PFSK-1 (cell line): Measurements from ENCODE around the gene RDH5.

Experiments
- FOXP2 ChIP-seq: optimal IDR thresholded peaks from 2 replicates; pipeline ENCODE3; 2011; ENCODE audit warnings: borderline replicate concordance, control low read depth, inconsistent platforms; ENCODE audit not compliant: insufficient read depth; ENCODE audit errors: extremely low read length, extremely low read depth
- POLR2AphosphoS5 ChIP-seq: IDR thresholded peaks from 2 replicates; pipeline ENCODE4 v1.6.1; 2012; ENCODE audit warnings: low read depth, mild to moderate bottlenecking, control low read depth, low read length, moderate library complexity
- REST ChIP-seq, 2 experiments: IDR thresholded peaks; 2 replicates each; pipeline versions ENCODE4 v1.6.1 to v1.8.0; 2011 to 2012; ENCODE audit warnings: low read depth in 2 of 2, low read length in 2 of 2, control low read depth in 1 of 2, inconsistent platforms in 1 of 2, mild to moderate bottlenecking in 1 of 2, moderate library complexity in 1 of 2; ENCODE audit not compliant: insufficient read depth in 1 of 2
- SIN3A ChIP-seq: IDR thresholded peaks from 2 replicates; pipeline ENCODE4 v1.6.1; 2012; ENCODE audit warnings: mild to moderate bottlenecking, low read length, moderate library complexity, borderline replicate concordance; ENCODE audit not compliant: insufficient read depth
- TAF1 ChIP-seq: IDR thresholded peaks from 2 replicates; pipeline ENCODE4 v1.6.1; 2012; ENCODE audit warnings: low read length, control low read depth, borderline replicate concordance; ENCODE audit not compliant: insufficient read depth

The RDH5 gene

GRCh38 chr12:55733858-55734257, 13.7 kb downstream of the RDH5 start:
- TF ChIP-seq SIN3A (no peak), REST (IDR thresholded peaks at IDR 0.05; ENCODE audit: insufficient read depth in 1 of 2, low read depth in 2 of 2, low read length in 2 of 2) (no peak), TAF1 (no peak), POLR2AphosphoS5 (no peak), FOXP2 (no peak)

DNA sequence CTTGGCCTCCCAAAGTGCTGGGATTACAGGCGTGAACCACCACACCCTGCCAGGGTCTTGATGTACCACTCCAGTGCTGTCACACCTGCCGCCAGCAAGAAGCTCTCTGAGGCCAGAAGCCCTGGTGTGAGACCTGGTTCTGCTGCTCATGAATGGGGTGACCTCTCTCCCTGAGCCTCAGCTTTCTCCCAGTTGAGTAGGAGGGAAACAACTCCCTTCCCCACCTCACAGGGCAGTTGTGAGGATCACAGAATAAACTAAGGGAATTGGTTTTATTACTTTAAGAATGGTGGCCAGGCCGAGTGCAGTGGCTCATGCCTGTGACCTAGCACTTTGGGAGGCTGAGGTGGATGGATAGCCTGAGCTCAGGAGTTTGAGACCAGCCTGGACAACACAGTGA, 14.4 kb downstream of the RDH5 start:
- TF ChIP-seq TAF1: no peak
- TF ChIP-seq FOXP2: no peak
- TF ChIP-seq POLR2AphosphoS5: no peak
- no peak for TF ChIP-seq REST (IDR thresholded peaks at IDR 0.05; ENCODE audit: insufficient read depth in 1 of 2, low read depth in 2 of 2, low read length in 2 of 2)
- TF ChIP-seq SIN3A: no peak

DNA sequence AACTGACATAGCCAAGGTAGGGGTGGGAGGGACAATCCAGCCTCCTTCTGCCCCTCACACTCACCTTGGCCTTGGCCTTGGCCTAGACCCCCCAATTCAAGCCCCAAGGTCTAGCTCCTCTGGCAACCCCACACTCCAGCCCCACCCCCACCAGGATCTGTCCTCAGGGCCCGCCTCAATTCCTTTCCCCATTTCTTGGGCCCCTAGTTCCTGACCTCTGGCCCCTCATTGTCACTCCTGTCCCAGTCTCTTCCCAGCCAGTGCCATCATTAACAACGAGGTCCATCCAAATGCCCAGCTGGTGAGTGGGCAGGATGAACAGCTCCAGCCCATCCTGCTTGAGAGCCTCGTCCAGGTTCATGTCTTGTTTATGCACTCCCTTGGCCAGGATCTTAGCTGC, 15.9 kb downstream of the RDH5 start:
- TF ChIP-seq FOXP2 (no peak), REST (IDR thresholded peaks at IDR 0.05; ENCODE audit: insufficient read depth in 1 of 2, low read depth in 2 of 2, low read length in 2 of 2) (no peak), POLR2AphosphoS5 (no peak), TAF1 (no peak), SIN3A (no peak)

DNA sequence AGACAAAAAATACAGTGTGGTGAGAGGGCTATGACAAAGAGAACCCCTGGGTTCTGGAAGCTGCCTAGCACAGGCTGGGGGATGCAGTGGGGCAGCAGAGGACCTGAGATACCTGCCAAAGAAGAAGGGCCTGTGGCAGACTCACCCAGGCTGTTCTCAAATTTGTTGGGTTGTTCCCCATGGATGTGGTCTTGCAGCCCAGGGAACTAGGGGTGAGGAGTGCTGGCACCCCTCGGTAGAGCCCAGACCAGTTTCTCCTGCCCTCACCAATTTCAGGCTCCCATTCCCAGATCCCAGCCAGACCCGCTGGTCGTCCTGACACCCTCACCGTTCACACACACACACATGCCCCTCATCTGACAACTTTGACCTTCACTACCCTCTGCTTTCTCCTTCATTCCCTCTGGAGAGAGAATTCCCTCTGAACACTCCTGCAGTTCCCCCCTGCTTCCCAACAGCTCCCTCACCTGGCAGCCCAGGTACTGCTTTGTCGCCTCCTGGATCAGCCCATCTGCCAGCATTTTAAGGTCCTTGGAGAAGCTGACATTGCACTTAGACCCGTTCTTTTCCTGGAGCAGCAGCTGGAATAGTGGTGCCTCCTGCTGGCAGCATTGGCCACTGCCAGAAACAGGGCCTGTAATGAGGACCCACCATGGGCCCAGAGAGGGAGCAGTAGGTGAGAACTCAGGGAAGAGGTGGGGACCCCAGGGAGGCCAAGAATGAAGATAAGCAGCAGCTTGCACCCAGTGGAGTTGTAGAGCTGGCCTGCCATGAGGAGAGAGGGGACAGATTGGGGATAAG, 16.8 kb downstream of the RDH5 start:
- no peak for TF ChIP-seq POLR2AphosphoS5
- TF ChIP-seq FOXP2: no peak
- no peak for TF ChIP-seq SIN3A
- TF ChIP-seq TAF1: no peak
- no peak for TF ChIP-seq REST (IDR thresholded peaks at IDR 0.05; ENCODE audit: insufficient read depth in 1 of 2, low read depth in 2 of 2, low read length in 2 of 2)

DNA sequence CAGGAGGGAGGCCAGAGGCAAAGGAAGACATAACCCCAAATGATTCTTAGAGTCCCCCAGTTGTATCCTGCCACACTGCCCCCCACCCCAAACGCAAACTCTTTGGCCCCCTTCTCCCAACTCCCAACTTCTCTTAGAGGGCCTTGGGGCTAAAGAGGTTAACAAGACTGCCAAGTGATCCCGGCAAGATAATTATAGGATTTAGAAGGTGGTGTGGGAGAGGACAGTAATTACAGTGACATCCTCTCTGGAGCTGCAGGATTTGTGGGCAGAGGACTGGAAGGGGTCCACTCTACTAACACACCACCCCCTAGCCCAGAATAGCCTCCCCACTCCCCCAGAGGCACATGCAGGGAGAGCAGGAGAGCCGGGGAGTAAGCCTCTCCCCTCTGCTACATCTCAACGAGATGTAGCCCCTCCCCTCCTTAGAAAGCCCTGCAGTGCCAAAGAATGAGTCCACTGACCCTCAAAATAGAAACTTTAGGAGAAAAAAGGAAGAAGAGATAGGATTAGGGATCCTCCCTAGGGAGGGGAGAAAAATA, 17.5 kb downstream of the RDH5 start:
- TF ChIP-seq SIN3A (no peak), REST (IDR thresholded peaks at IDR 0.05; ENCODE audit: insufficient read depth in 1 of 2, low read depth in 2 of 2, low read length in 2 of 2) (no peak), FOXP2 (no peak)
